Smooth muscle cell (in vitro differentiated cells): ENCODE measurements around the gene CRYBA4. TPM values are rescaled to one million over a fixed set of nuclear protein-coding genes. Genes with fewer than 3 reads are reported as not detected.

Experiments used
- DNase-seq: peaks from one replicate; lab custom pipeline; 2025; ENCODE audit not compliant: unreplicated experiment; lab: John Stamatoyannopoulos, UW
- H2AFZ ChIP-seq: fragments of 200-600 bp; sonication (generic); 2 replicates; pipeline ENCODE4 v1.6.0; 2016; ENCODE audit warnings: antibody characterized with exemption, low read depth, mild to moderate bottlenecking
- H3F3A ChIP-seq: fragments of 200-600 bp; sonication (generic); 2 replicates; pipeline ENCODE4 v1.6.0; 2017; ENCODE audit warnings: antibody characterized with exemption, low read depth
- H3K27ac ChIP-seq: fragments of 200-600 bp; sonication (generic); 2 replicates; pipeline ENCODE4 v1.5.1; 2016; ENCODE audit warnings: low read depth, mild to moderate bottlenecking
- H3K27me3 ChIP-seq: fragments of 200-600 bp; sonication (generic); 2 replicates; pipeline ENCODE4 v1.6.1; 2016; ENCODE audit warnings: low read depth, mild to moderate bottlenecking
- H3K36me3 ChIP-seq: fragments of 200-600 bp; sonication (generic); 2 replicates; pipeline ENCODE4 v1.5.1; 2016; ENCODE audit warnings: low read depth
- H3K4me1 ChIP-seq: fragments of 200-600 bp; sonication (generic); 2 replicates; pipeline ENCODE4 v1.5.1; 2016; ENCODE audit warnings: low read depth
- H3K4me2 ChIP-seq: fragments of 200-600 bp; sonication (generic); 2 replicates; pipeline ENCODE4 v1.6.0; 2016; ENCODE audit warnings: mild to moderate bottlenecking
- H3K4me3 ChIP-seq: fragments of 200-600 bp; sonication (generic); 2 replicates; pipeline ENCODE4 v1.5.1; 2016; ENCODE audit warnings: mild to moderate bottlenecking
- H3K79me2 ChIP-seq: fragments of 200-600 bp; sonication (generic); 2 replicates; pipeline ENCODE4 v1.6.0; 2016; ENCODE audit warnings: low read depth, mild to moderate bottlenecking
- H3K9ac ChIP-seq: fragments of 200-600 bp; sonication (generic); 2 replicates; pipeline ENCODE4 v1.6.0; 2016; ENCODE audit warnings: low read depth
- H3K9me3 ChIP-seq: fragments of 200-600 bp; sonication (generic); replicated peaks from 2 replicates; pipeline ENCODE4 v1.5.1; 2016; ENCODE audit warnings: low read depth
- H4K20me1 ChIP-seq: fragments of 200-600 bp; sonication (generic); 2 replicates; pipeline ENCODE4 v1.6.0; 2016; ENCODE audit warnings: low read depth
- WGBS: methylation state at CpG from one replicate; pipeline ENCODE4 v1.1.7; 2016; ENCODE audit warnings: low lambda C conversion rate; 5-methylcytosine and 5-hydroxymethylcytosine counted together
- polyA plus RNA-seq: library from polyadenylated mRNA; unstranded; fragments of >200 nt; fragmentation: Nextera tagmentation; extraction: Ambion mirVana; gene quantifications from 2 replicates; pipeline ENCODE4 v1.2.1, GENCODE V29; 2016
- total RNA-seq: library from RNA; depleted of rRNA; stranded (reverse); fragments of >200 nt; gene quantifications from 2 replicates; pipeline ENCODE4 v1.2.3, GENCODE V29; 2014
- TF ChIP-seq, protein P1 (sequence below): fragments of 200-600 bp; sonication (generic); IDR thresholded peaks from 2 replicates; pipeline ENCODE4 v1.5.1; 2017; ENCODE audit warnings: borderline replicate concordance, mild to moderate bottlenecking, antibody characterized with exemption; ENCODE audit not compliant: insufficient read depth, poor library complexity, severe bottlenecking

Gene CRYBA4
- total and polyA plus RNA-seq, 2 experiments from 2014 or later = 1.8 to 4.9 TPM

DNA sequence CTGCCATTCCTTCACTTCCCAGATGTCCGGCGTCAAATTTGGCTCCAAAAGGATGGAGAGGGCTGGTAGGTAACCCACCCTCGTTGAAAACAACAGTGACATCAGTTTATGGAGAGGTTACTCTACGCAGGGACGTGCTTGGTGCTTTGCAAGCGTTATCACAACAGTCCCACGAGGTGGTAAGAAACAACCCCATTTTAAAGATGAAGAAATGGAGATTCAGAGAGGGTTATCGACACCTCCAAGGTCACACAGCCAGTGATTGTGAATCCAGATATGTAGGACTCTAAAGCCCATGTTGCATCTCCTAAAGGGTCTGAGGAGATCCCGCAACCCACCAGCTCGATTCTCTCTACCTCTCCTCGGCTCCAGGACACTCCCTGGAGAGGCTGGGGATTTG, 36.4 kb downstream of the CRYBA4 start:
- Histone ChIP-seq H3K4me2 (peak overlapping the region; percentile 88), H3K4me3 (peak overlapping the region; percentile 22), H3F3A (peaks cover 6% of the 10 kb centered on the region), H3K79me2 (no peaks in the 10 kb centered on the region), H4K20me1 (no peaks in the 10 kb centered on the region), H3K27me3 (peaks cover 37% of the 10 kb centered on the region), H3K36me3 (no peaks in the 10 kb centered on the region), H3K27ac (no peak overlapping the region), H3K9ac (no peak overlapping the region), H3K9me3 (no peaks in the 10 kb centered on the region), H3K4me1 (peaks cover 14% of the 10 kb centered on the region), H2AFZ (no peak overlapping the region)
- DNase-seq = no peak
- TF ChIP-seq, protein P1, sequence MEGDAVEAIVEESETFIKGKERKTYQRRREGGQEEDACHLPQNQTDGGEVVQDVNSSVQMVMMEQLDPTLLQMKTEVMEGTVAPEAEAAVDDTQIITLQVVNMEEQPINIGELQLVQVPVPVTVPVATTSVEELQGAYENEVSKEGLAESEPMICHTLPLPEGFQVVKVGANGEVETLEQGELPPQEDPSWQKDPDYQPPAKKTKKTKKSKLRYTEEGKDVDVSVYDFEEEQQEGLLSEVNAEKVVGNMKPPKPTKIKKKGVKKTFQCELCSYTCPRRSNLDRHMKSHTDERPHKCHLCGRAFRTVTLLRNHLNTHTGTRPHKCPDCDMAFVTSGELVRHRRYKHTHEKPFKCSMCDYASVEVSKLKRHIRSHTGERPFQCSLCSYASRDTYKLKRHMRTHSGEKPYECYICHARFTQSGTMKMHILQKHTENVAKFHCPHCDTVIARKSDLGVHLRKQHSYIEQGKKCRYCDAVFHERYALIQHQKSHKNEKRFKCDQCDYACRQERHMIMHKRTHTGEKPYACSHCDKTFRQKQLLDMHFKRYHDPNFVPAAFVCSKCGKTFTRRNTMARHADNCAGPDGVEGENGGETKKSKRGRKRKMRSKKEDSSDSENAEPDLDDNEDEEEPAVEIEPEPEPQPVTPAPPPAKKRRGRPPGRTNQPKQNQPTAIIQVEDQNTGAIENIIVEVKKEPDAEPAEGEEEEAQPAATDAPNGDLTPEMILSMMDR = no peak
- WGBS = 8% methylated on average over 11 of the region's 11 CpGs

DNA sequence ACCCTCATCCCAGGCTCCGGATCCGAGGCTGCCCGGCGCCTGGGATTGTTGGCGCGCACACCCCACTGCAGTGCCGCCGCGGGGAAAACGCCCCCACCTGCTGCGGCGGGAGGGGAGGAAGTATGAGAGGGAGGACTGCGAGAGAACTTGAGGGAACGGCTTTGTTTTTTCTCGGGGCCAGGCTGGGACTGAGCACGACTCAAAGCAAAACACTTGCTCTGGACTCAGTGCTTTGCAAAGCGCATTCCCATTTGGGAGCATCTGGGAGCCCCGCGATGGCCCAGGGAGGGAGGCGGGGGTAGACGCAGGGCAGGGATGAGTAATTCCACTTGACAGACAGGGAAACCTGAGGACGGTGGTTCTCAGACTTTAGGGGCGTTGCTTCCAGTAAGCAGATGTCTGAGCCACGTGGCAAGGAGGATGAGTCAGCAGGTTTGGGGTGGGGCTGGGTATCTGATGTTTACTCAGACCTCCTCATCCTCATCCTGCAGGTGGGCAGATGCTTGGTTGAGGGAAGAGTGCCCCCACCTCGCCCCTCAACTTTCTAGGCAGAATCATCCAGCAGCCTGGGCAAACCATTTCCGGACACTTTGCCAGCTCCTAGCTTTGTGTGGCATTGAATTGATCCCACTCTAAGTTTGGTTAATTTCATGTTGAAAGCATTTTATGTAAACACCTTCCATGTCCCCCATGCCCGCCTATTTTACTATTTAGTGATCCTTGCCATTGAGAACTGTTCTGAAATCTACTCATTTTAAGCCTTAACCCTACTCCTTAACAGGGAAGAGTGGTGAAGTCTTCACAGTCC, 37.1 kb downstream of the CRYBA4 start:
- 7% methylated on average over 26 of the region's 27 CpGs for WGBS
- no peaks in the 10 kb centered on the region for H3K9me3 ChIP-seq
- no peak for DNase-seq

DNA sequence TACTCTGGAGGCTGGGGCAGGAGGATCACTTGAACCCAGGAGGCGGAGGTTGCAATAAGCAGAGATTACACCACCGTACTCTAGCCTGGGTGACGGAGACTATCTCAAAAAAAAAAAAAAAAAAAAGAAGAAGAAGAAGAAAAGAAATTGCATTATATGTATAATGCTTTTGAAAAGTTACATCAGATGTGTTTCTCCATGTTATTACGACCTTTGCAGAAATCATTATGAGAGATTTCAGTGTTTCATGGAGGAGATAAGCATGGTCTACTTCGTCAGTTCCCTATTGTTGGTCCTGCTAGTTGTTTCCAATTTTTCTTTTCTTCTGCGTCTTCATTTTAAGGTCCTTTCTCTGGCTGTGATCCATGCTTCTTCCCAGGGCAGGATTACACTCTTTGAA, 38.6 kb downstream of the CRYBA4 start:
- no peaks in the 10 kb centered on the region for H3K36me3 ChIP-seq
- H3F3A ChIP-seq = peaks cover 6% of the 10 kb centered on the region
- no peak overlapping the region for H3K4me2 ChIP-seq
- no peak overlapping the region for H3K9ac ChIP-seq
- no peak overlapping the region for H2AFZ ChIP-seq
- WGBS = 91% methylated on average over 6 of the region's 6 CpGs
- H3K27me3 ChIP-seq = peaks cover 26% of the 10 kb centered on the region
- DNase-seq = no peak
- no peak overlapping the region for H3K4me3 ChIP-seq
- TF ChIP-seq, protein P1 = no peak
- no peak overlapping the region for H3K27ac ChIP-seq
- H4K20me1 ChIP-seq = no peaks in the 10 kb centered on the region
- H3K9me3 ChIP-seq = no peaks in the 10 kb centered on the region
- peaks cover 19% of the 10 kb centered on the region for H3K4me1 ChIP-seq
- H3K79me2 ChIP-seq = no peaks in the 10 kb centered on the region

More for the DNA sequence above, 37.1 kb downstream of the CRYBA4 start:
- peak overlapping the region; percentile 85 for H3K4me2 ChIP-seq
- no peaks in the 10 kb centered on the region for H4K20me1 ChIP-seq
- H2AFZ ChIP-seq = peak overlapping the region; percentile 48
- H3K27me3 ChIP-seq = peaks cover 36% of the 10 kb centered on the region
- H3K79me2 ChIP-seq = no peaks in the 10 kb centered on the region
- peaks cover 14% of the 10 kb centered on the region for H3K4me1 ChIP-seq
- TF ChIP-seq, protein P1 = no peak
- peak overlapping the region; percentile 22 for H3K4me3 ChIP-seq
- no peak overlapping the region for H3K9ac ChIP-seq
- no peaks in the 10 kb centered on the region for H3K36me3 ChIP-seq
- peak overlapping the region; percentile 5 for H3K27ac ChIP-seq
- H3F3A ChIP-seq = peaks cover 6% of the 10 kb centered on the region
